Spleen (tissue), 7 donors: ENCODE data around the gene TBXAS1.

Source experiments
- POLR2A ChIP-seq, 3 donors: fragments of 450-650 bp; IDR thresholded peaks; one replicate each; pipeline ENCODE4 v1.5.1; 2017; ENCODE audit warnings: antibody characterized with exemption in 3 of 3, mild to moderate bottlenecking in 1 of 3
- POLR2AphosphoS5 ChIP-seq, 3 donors: sonication (generic); formaldehyde crosslinking; IDR thresholded peaks; one replicate each; pipeline ENCODE4 v1.5.1; 2017; ENCODE audit warnings: antibody characterized with exemption in 3 of 3
- TF ChIP-seq, protein P1 (sequence below), 11 experiments: fragments of 200-600 bp in 7 of 11; fragments of 450-650 bp in 4 of 11; sonication (generic) in 4 of 11; IDR thresholded peaks in 8 of 11; conservative IDR thresholded peaks in 3 of 11; 1 replicate in 7 of 11; 2 replicates in 4 of 11; pipeline versions ENCODE4 v1.4.0 to v1.8.0; 2016 to 2021; ENCODE audit warnings: antibody characterized with exemption in 11 of 11, inconsistent platforms in 4 of 11, mild to moderate bottlenecking in 1 of 11
- donor health status: DM: no; HTN: no; CAD: no; lungs with moderate emphysema.
- donor health status: DM: no; HTN: no; CAD: no.
- donor health status: DM: no; HTN: no; CAD: no.

DNA sequence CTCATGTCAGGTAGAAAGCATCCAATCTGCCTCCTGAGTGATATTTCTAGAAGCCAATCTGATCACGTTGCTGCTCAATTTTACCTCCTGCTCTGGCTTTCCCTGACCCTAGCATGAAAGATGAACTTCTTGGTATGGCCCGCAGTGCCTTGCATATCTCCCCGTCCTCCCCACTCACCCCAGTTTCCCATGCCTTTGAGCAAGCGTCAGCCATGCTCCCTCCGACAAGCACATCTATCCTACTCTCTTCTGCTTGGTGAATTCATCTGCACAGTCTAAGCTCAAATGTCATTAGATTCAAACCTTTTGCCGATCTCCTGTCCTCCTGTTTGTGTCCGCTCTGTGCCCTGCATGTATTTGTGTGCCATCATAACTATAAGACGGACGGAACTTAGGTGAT is 6.2 kb upstream of the TBXAS1 start:
- TF ChIP-seq, protein P1, sequence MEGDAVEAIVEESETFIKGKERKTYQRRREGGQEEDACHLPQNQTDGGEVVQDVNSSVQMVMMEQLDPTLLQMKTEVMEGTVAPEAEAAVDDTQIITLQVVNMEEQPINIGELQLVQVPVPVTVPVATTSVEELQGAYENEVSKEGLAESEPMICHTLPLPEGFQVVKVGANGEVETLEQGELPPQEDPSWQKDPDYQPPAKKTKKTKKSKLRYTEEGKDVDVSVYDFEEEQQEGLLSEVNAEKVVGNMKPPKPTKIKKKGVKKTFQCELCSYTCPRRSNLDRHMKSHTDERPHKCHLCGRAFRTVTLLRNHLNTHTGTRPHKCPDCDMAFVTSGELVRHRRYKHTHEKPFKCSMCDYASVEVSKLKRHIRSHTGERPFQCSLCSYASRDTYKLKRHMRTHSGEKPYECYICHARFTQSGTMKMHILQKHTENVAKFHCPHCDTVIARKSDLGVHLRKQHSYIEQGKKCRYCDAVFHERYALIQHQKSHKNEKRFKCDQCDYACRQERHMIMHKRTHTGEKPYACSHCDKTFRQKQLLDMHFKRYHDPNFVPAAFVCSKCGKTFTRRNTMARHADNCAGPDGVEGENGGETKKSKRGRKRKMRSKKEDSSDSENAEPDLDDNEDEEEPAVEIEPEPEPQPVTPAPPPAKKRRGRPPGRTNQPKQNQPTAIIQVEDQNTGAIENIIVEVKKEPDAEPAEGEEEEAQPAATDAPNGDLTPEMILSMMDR (IDR thresholded peaks at IDR 0.05 in 8 of 11, conservative IDR thresholded peaks at IDR 0.05 in 3 of 11) = no peak
- TF ChIP-seq POLR2A (IDR thresholded peaks at IDR 0.05) (no peak), POLR2AphosphoS5 (IDR thresholded peaks at IDR 0.05) (no peak)
